Measurements from ENCODE around the gene RPL32. TPM values are rescaled to one million over a fixed set of nuclear protein-coding genes. Genes with fewer than 3 reads are reported as not detected.

Gene RPL32
- total RNA-seq, 1 experiment from 2014 or later, result 1,643 TPM

GRCh38 chr3:12861611-12862010, 20.2 kb upstream of the RPL32 start:
- Mint-ChIP-seq H3K4me3 (no peak overlapping the region), H3K4me1 (0 out of 2 replicates have a peak, but pooled peaks cover 3% of the 10 kb centered on the region), H3K9me3 (peaks cover 9% of the 10 kb centered on the region), H3K27ac (no peak overlapping the region), H3K36me3 (peaks cover 4% of the 10 kb centered on the region), H3K27me3 (ENCODE audit: low read depth) (peaks cover 32% of the 10 kb centered on the region)
- ATAC-seq (no peak), DNase-seq (ENCODE audit: low spot score) (no peak)
- ChIA-PET POLR2A (no interaction called here), CTCF (no interaction called here)
- TF ChIP-seq IRF1 (CRISPR knock-in tag; IDR thresholded peaks at IDR 0.05), result no peak
- no peak for TF ChIP-seq TCF7 (CRISPR knock-in tag; IDR thresholded peaks at IDR 0.05; ENCODE audit: low read depth)
- no peak for TF ChIP-seq GABPB1 (CRISPR knock-in tag; IDR thresholded peaks at IDR 0.05)
- TF ChIP-seq KAT7 (CRISPR knock-in tag; IDR thresholded peaks at IDR 0.05; ENCODE audit: borderline replicate concordance), result no peak
- TF ChIP-seq ESRRA (CRISPR knock-in tag; IDR thresholded peaks at IDR 0.05; ENCODE audit: borderline replicate concordance), result no peak
- no peak for TF ChIP-seq ZNF425 (CRISPR knock-in tag; conservative IDR thresholded peaks at IDR 0.05)
- TF ChIP-seq NR2C2 (CRISPR knock-in tag; IDR thresholded peaks at IDR 0.05), result no peak
- TF ChIP-seq ZNF138 (CRISPR knock-in tag; conservative IDR thresholded peaks at IDR 0.05), result no peak
- no peak for TF ChIP-seq ZBTB21 (CRISPR knock-in tag; IDR thresholded peaks at IDR 0.05; ENCODE audit: borderline replicate concordance)
- TF ChIP-seq RELA (CRISPR knock-in tag; IDR thresholded peaks at IDR 0.05; ENCODE audit: borderline replicate concordance), result no peak
- no peak for TF ChIP-seq CREB1 (CRISPR knock-in tag; IDR thresholded peaks at IDR 0.05)
- TF ChIP-seq ZMAT4 (CRISPR knock-in tag; IDR thresholded peaks at IDR 0.05), result no peak
- no peak for TF ChIP-seq NR3C1 (CRISPR knock-in tag; conservative IDR thresholded peaks at IDR 0.05; ENCODE audit: low read depth)
- no peak for TF ChIP-seq ZNF281 (CRISPR knock-in tag; IDR thresholded peaks at IDR 0.05)

GRCh38 chr3:12859840-12860239, 18.5 kb upstream of the RPL32 start:
- ChIA-PET CTCF (no interaction called here), POLR2A (no interaction called here)
- no peaks in the 10 kb centered on the region for H3K36me3 Mint-ChIP-seq
- H3K27ac Mint-ChIP-seq, result no peak overlapping the region
- no peaks in the 10 kb centered on the region for H3K9me3 Mint-ChIP-seq
- 0 out of 2 replicates have a peak, but pooled peaks cover 3% of the 10 kb centered on the region for H3K4me1 Mint-ChIP-seq
- H3K4me3 Mint-ChIP-seq, result no peak overlapping the region
- peaks cover 20% of the 10 kb centered on the region for H3K27me3 Mint-ChIP-seq (ENCODE audit: low read depth)
- DNase-seq (ENCODE audit: low spot score), result no peak
- no peak for ATAC-seq
- TF ChIP-seq USF2 (CRISPR knock-in tag; IDR thresholded peaks at IDR 0.05) (no peak), JUN (CRISPR knock-in tag; IDR thresholded peaks at IDR 0.05) (no peak), RORB (CRISPR knock-in tag; IDR thresholded peaks at IDR 0.05) (no peak), ZNF512 (CRISPR knock-in tag; IDR thresholded peaks at IDR 0.05; ENCODE audit: borderline replicate concordance) (no peak), ZNF281 (CRISPR knock-in tag; IDR thresholded peaks at IDR 0.05) (no peak), GABPB1 (CRISPR knock-in tag; IDR thresholded peaks at IDR 0.05) (no peak), ESRRA (CRISPR knock-in tag; IDR thresholded peaks at IDR 0.05; ENCODE audit: borderline replicate concordance) (no peak), EMX1 (CRISPR knock-in tag; IDR thresholded peaks at IDR 0.05) (no peak)
